Measurements from ENCODE around the gene CFAP97.
"Not testable (repeated sequence)": the region's sequence is repeated elsewhere in the genome, so short reads cannot be mapped to it uniquely, and the experiment has no call there.

CFAP97 gene

GRCh38 chr4:185137233-185137925, 66.4 kb downstream of the CFAP97 start:
- DNase-seq, result no peak

GRCh38 chr4:185134307-185134869, 69.4 kb downstream of the CFAP97 start:
- no peak for DNase-seq

- peak; percentile 32 for DNase-seq
Observed at GRCh38 chr4:185128272-185129119, 75.3 kb downstream of the CFAP97 start.

- DNase-seq, result peak; percentile 34
Observed at GRCh38 chr4:185127021-185127925, 76.5 kb downstream of the CFAP97 start.

GRCh38 chr4:185124006-185124405, 79.8 kb downstream of the CFAP97 start:
- DNase-seq, result no peak

GRCh38 chr4:185122681-185123345, 81.0 kb downstream of the CFAP97 start:
- no peak for DNase-seq

GRCh38 chr4:185120631-185120946, 83.2 kb downstream of the CFAP97 start:
- no peak for DNase-seq

GRCh38 chr4:185119927-185120630, 83.7 kb downstream of the CFAP97 start:
- DNase-seq, result no peak

GRCh38 chr4:185119467-185119866, 84.3 kb downstream of the CFAP97 start:
- not testable (repeated sequence) for DNase-seq

- DNase-seq, result no peak
Observed at GRCh38 chr4:185118876-185119275, 84.9 kb downstream of the CFAP97 start.

GRCh38 chr4:185117300-185117934, 86.4 kb downstream of the CFAP97 start:
- DNase-seq, result no peak

GRCh38 chr4:185115827-185116232, 88.0 kb downstream of the CFAP97 start:
- peak; percentile 48 for DNase-seq

- no peak for DNase-seq
Observed at GRCh38 chr4:185113340-185113739, 90.5 kb downstream of the CFAP97 start.

- peak; percentile 37 for DNase-seq
Observed at GRCh38 chr4:185112104-185112503, 91.7 kb downstream of the CFAP97 start.

GRCh38 chr4:185110375-185110823, 93.4 kb downstream of the CFAP97 start:
- DNase-seq, result no peak

- DNase-seq, result no peak
Observed at GRCh38 chr4:185109736-185110135, 94.1 kb downstream of the CFAP97 start.
